ENCODE measurements around the gene FSTL4.

The FSTL4 gene

GRCh38 chr5:133257977-133258376, 354.4 kb downstream of the FSTL4 start:
- no peak overlapping the region for H3K4me3 ChIP-seq (IDR thresholded peaks at IDR 0.05; ENCODE audit: insufficient read depth, low read depth, low read length)
- no peaks in the 10 kb centered on the region for H3K36me3 ChIP-seq (ENCODE audit: insufficient read depth)
- H3K9ac ChIP-seq = no peak overlapping the region
- no peak overlapping the region for H2AFZ ChIP-seq (ENCODE audit: low read depth)
- no peak for TF ChIP-seq CTCF (conservative IDR thresholded peaks at IDR 0.05; ENCODE audit: low read depth, low read length)
- no peaks in the 10 kb centered on the region for H4K20me1 ChIP-seq (ENCODE audit: insufficient read depth)
- H3K79me2 ChIP-seq (ENCODE audit: insufficient read depth, low read depth) = no peaks in the 10 kb centered on the region
- H3K27me3 ChIP-seq (ENCODE audit: insufficient read depth, low read depth) = no peaks in the 10 kb centered on the region
- no peak overlapping the region for H3K4me2 ChIP-seq
- peaks cover 5% of the 10 kb centered on the region for H3K4me1 ChIP-seq (ENCODE audit: low read depth, poor library complexity, severe bottlenecking)
- H3K27ac ChIP-seq = no peak overlapping the region

- H3K36me3 ChIP-seq (ENCODE audit: insufficient read depth) = no peaks in the 10 kb centered on the region
- H3K27me3 ChIP-seq (ENCODE audit: insufficient read depth, low read depth) = no peaks in the 10 kb centered on the region
- no peak overlapping the region for H3K9ac ChIP-seq
- peaks cover 16% of the 10 kb centered on the region for H3K4me1 ChIP-seq (ENCODE audit: low read depth, poor library complexity, severe bottlenecking)
- no peak overlapping the region for H3K4me3 ChIP-seq (IDR thresholded peaks at IDR 0.05; ENCODE audit: insufficient read depth, low read depth, low read length)
- H3K79me2 ChIP-seq (ENCODE audit: insufficient read depth, low read depth) = no peaks in the 10 kb centered on the region
- TF ChIP-seq CTCF (conservative IDR thresholded peaks at IDR 0.05; ENCODE audit: low read depth, low read length) = no peak
- no peak overlapping the region for H2AFZ ChIP-seq (ENCODE audit: low read depth)
- no peak overlapping the region for H3K4me2 ChIP-seq
- H3K27ac ChIP-seq = no peak overlapping the region
- H4K20me1 ChIP-seq (ENCODE audit: insufficient read depth) = no peaks in the 10 kb centered on the region
Measured at GRCh38 chr5:133256276-133256675, 356.1 kb downstream of the FSTL4 start.

GRCh38 chr5:133254803-133255202, 357.5 kb downstream of the FSTL4 start:
- no peak overlapping the region for H3K4me2 ChIP-seq
- no peak overlapping the region for H3K27ac ChIP-seq
- H3K79me2 ChIP-seq (ENCODE audit: insufficient read depth, low read depth) = no peaks in the 10 kb centered on the region
- H3K27me3 ChIP-seq (ENCODE audit: insufficient read depth, low read depth) = no peaks in the 10 kb centered on the region
- H3K4me1 ChIP-seq (ENCODE audit: low read depth, poor library complexity, severe bottlenecking) = peaks cover 30% of the 10 kb centered on the region
- TF ChIP-seq CTCF (conservative IDR thresholded peaks at IDR 0.05; ENCODE audit: low read depth, low read length) = no peak
- H2AFZ ChIP-seq (ENCODE audit: low read depth) = no peak overlapping the region
- H3K4me3 ChIP-seq (IDR thresholded peaks at IDR 0.05; ENCODE audit: insufficient read depth, low read depth, low read length) = no peak overlapping the region
- no peak overlapping the region for H3K9ac ChIP-seq
- no peaks in the 10 kb centered on the region for H3K36me3 ChIP-seq (ENCODE audit: insufficient read depth)
- H4K20me1 ChIP-seq (ENCODE audit: insufficient read depth) = no peaks in the 10 kb centered on the region

- Histone ChIP-seq H4K20me1 (ENCODE audit: insufficient read depth) (no peaks in the 10 kb centered on the region), H3K4me2 (no peak overlapping the region), H3K27me3 (ENCODE audit: insufficient read depth, low read depth) (no peaks in the 10 kb centered on the region), H2AFZ (ENCODE audit: low read depth) (no peak overlapping the region), H3K36me3 (ENCODE audit: insufficient read depth) (no peaks in the 10 kb centered on the region), H3K79me2 (ENCODE audit: insufficient read depth, low read depth) (no peaks in the 10 kb centered on the region), H3K27ac (no peak overlapping the region), H3K9ac (no peak overlapping the region), H3K4me1 (ENCODE audit: low read depth, poor library complexity, severe bottlenecking) (peaks cover 31% of the 10 kb centered on the region), H3K4me3 (IDR thresholded peaks at IDR 0.05; ENCODE audit: insufficient read depth, low read depth, low read length) (no peak overlapping the region)
- TF ChIP-seq CTCF (conservative IDR thresholded peaks at IDR 0.05; ENCODE audit: low read depth, low read length) = no peak
Measured at GRCh38 chr5:133253671-133254070, 358.7 kb downstream of the FSTL4 start.

Measured in KMS-11 (cell line).